ENCODE data around the gene CDX2.
A peak's percentile ranks its signal among the peaks of the same experiment; 100 is the strongest.

CDX2 gene

DNA sequence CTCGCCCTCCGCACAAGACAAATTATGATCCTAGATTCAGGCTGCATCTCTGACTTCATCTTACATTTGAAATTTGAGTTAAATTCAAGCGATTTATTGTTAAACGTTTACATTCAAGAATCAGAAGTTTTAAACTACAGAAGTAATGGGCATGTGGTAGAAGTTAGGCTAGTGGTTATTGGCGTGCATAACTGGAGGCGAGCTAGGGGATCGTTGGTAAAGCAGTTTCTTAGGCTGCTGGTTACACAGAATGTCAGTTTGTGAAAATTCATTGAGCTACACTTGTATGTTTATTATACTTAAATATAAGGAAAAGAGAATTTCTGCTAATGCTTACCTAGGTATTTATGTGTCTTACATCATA, 733 bp upstream of the CDX2 start:
- TF ChIP-seq, protein P1, sequence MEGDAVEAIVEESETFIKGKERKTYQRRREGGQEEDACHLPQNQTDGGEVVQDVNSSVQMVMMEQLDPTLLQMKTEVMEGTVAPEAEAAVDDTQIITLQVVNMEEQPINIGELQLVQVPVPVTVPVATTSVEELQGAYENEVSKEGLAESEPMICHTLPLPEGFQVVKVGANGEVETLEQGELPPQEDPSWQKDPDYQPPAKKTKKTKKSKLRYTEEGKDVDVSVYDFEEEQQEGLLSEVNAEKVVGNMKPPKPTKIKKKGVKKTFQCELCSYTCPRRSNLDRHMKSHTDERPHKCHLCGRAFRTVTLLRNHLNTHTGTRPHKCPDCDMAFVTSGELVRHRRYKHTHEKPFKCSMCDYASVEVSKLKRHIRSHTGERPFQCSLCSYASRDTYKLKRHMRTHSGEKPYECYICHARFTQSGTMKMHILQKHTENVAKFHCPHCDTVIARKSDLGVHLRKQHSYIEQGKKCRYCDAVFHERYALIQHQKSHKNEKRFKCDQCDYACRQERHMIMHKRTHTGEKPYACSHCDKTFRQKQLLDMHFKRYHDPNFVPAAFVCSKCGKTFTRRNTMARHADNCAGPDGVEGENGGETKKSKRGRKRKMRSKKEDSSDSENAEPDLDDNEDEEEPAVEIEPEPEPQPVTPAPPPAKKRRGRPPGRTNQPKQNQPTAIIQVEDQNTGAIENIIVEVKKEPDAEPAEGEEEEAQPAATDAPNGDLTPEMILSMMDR (IDR thresholded peaks at IDR 0.05; ENCODE audit: borderline replicate concordance, control extremely low read depth, extremely low read depth, insufficient read depth, missing control alignments): no peak
- in situ Hi-C loops (cut with MboI; ENCODE audit: low sequenced_read_pairs, unreplicated experiment): loop anchor here (10.0 to 25.0 kb wide), 2 partner anchors 595 to 1008 kb away; no protein-coding TSS in a partner anchor

DNA sequence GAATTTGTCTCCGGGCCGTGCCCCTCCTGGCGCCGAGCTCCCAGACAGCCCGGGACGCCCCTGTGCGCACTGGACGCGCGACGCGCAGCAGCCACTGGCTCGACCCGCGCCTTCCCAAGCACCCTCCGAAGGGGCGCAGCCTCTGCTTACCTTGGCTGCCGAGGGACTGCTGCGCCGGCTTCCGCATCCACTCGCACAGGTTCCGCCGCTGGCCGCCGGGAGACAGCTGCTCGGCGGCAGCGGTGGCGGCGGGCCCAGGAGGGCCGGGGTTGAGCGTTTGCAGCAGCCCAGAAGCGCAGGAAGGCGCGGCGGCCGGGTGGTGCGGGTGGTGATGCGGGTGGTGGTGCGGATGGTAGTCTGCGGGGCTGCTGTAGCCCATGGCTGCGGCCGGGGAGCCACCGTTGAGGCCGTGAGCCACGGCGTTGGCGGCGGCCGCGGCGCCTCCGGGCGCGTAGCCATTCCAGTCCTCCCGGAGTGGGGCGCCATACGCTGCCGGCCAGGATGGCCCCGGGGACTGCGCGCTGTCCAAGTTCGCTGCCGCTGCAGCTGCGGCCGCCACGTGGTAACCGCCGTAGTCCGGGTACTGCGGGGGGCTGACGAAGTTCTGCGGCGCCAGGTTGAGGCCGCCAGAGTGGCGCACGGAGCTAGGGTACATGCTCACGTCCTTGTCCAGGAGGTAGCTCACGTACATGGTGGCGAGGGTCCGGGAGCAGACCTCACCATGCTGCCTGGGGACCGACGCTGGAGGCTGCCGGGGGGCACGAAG, 616 bp downstream of the CDX2 start:
- in situ Hi-C loops (cut with MboI; ENCODE audit: low sequenced_read_pairs, unreplicated experiment): loop anchor here (25.0 kb wide), 1 partner anchor 1006 kb away; no protein-coding TSS in a partner anchor
- TF ChIP-seq, protein P1 (IDR thresholded peaks at IDR 0.05; ENCODE audit: borderline replicate concordance, control extremely low read depth, extremely low read depth, insufficient read depth, missing control alignments): no peak
- DNase-seq (ENCODE audit: low spot score): peak; percentile 41

More for the DNA sequence above, 733 bp upstream of the CDX2 start:
- no peak for DNase-seq (ENCODE audit: low spot score)

DNA sequence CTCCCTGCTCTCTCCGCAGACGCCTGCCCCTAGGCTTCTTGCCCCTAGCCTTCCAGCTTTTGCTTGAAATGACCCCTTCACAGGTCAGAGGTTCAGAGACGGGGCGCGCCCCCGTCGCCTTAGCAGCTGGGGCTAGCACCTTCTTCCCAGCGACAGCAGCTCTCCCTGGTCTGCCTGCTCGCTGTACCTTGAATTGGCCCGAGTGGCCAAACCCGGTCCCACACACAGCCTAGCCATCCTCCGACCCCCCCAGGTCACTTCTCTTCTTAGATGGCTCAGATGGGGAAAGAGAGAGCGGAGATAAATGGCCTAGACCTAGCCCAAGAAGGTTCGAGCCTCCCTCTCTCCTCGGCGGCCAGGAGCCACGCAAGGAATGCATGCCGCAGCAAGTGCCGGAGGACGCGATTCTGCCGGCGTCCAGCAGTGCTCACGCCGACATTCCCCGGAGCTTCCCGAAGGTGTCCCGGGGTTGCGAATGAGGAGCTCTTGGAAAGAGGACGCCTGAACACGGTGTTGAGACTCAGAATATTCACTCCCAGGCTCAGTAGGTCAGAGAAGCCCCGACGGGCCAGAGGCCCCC, 1.3 kb downstream of the CDX2 start:
- TF ChIP-seq, protein P1 (IDR thresholded peaks at IDR 0.05; ENCODE audit: borderline replicate concordance, control extremely low read depth, extremely low read depth, insufficient read depth, missing control alignments): no peak
- in situ Hi-C loops (cut with MboI; ENCODE audit: low sequenced_read_pairs, unreplicated experiment): loop anchor here (25.0 kb wide), 1 partner anchor 1006 kb away; no protein-coding TSS in a partner anchor
- DNase-seq (ENCODE audit: low spot score): peak; percentile 32

DNA sequence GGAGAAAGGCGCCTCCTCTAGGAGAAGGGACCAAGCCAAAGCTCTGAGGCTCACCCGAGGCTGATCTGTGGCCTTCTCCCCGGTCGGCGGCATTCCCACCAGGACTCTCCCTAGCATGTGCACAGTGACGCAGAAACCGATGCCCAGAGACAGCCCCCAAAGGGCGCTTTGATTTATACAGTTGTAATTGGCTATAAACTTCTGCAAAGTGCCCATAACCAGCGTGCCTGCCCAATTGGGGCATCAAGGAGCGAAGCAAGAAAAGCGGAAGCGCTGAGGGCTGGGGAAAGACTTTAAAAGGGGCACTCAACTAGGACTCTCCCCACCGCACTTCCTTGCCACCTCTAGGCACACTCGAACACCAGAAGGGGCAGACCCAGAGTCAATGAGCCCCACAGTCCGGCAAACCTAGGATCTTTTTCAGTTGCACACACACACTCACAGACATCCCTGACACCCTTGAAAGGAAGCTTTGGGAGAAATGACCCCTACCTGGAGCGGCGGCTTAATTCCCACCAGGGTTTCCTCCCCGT, 1.8 kb downstream of the CDX2 start:
- in situ Hi-C loops (cut with MboI; ENCODE audit: low sequenced_read_pairs, unreplicated experiment): loop anchor here (25.0 kb wide), 1 partner anchor 1005 kb away; no protein-coding TSS in a partner anchor
- DNase-seq (ENCODE audit: low spot score): peak; percentile 39
- TF ChIP-seq, protein P1 (IDR thresholded peaks at IDR 0.05; ENCODE audit: borderline replicate concordance, control extremely low read depth, extremely low read depth, insufficient read depth, missing control alignments): no peak

DNA sequence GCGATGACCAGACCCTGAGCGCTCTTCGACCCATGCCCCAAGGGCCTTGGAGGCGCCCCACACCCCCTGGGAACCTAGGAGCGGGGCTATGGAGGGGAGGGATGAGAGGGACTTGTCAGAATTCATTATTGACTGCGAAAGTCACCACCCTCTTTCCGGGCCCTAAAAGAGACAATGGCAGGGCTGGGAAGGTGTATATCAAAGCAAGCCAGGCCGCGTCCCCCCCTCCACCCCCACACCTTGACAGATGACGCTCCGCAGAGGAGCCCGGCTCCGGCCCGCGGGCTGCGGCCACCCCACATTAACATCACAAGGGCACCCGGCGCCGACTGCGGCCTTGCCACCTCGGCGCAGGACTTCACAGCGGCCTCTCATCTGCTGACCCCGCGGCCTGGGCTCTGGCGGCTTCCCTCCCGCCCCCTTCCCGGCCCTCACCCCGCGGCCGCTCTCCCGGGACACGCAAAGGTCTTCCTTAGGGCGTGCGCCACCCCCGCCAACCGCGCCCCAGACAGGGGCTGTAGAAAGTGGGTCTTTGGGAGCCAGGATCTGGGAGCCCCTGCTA, 2.4 kb downstream of the CDX2 start:
- TF ChIP-seq, protein P1 (IDR thresholded peaks at IDR 0.05; ENCODE audit: borderline replicate concordance, control extremely low read depth, extremely low read depth, insufficient read depth, missing control alignments): no peak
- DNase-seq (ENCODE audit: low spot score): no peak
- in situ Hi-C loops (cut with MboI; ENCODE audit: low sequenced_read_pairs, unreplicated experiment): loop anchor here (25.0 kb wide), 1 partner anchor 1004 kb away; no protein-coding TSS in a partner anchor
